K562 (cell line): ENCODE measurements around the gene TOR1AIP1. TPM values are rescaled to one million over a fixed set of nuclear protein-coding genes. Genes with fewer than 3 reads are reported as not detected.

Source experiments
- ATF1 ChIP-seq, 2 experiments: fragments of 450-650 bp in 1 of 2; IDR thresholded peaks; 2 replicates each; pipeline ENCODE4 v1.6.1; 2016; ENCODE audit warnings: missing compliant biosample characterization in 1 of 2, missing genetic modification characterization in 1 of 2
- ATF2 ChIP-seq: sonication (generic); formaldehyde crosslinking; IDR thresholded peaks from 2 replicates; pipeline ENCODE4 v1.8.1; 2022; ENCODE audit warnings: missing genetic modification reagents
- CHD1 ChIP-seq: fragments of 200-600 bp; sonication (generic); IDR thresholded peaks from one replicate; pipeline ENCODE4 v1.6.1; 2012; ENCODE audit warnings: mild to moderate bottlenecking, moderate library complexity, low read length, inconsistent platforms
- CREB1 ChIP-seq, 2 experiments: sonication (generic) in 1 of 2; formaldehyde crosslinking in 1 of 2; IDR thresholded peaks; 2 replicates each; pipeline versions ENCODE4 v1.6.1 to v1.8.0; 2012 to 2022; ENCODE audit warnings: inconsistent platforms in 1 of 2, mild to moderate bottlenecking in 1 of 2, missing genetic modification reagents in 1 of 2, moderate library complexity in 1 of 2
- E2F1 ChIP-seq: sonication (generic); formaldehyde crosslinking; IDR thresholded peaks from 2 replicates; pipeline ENCODE4 v1.8.1; 2023; ENCODE audit warnings: mild to moderate bottlenecking, missing genetic modification reagents, moderate library complexity
- EP400 ChIP-seq: fragments of 450-650 bp; IDR thresholded peaks from 2 replicates; pipeline ENCODE4 v1.6.1; 2017; ENCODE audit warnings: antibody characterized with exemption, mild to moderate bottlenecking, moderate library complexity
- HNRNPL ChIP-seq: fragments of 200-400 bp; formaldehyde crosslinking; IDR thresholded peaks from 2 replicates; pipeline ENCODE4 v1.6.1; 2017; ENCODE audit warnings: low read depth, mild to moderate bottlenecking, low read length
- JUND ChIP-seq, 2 experiments: IDR thresholded peaks; 2 replicates in 1 of 2; 3 replicates in 1 of 2; pipeline ENCODE4 v1.6.1; 2011; ENCODE audit warnings: borderline replicate concordance in 2 of 2, low read depth in 2 of 2, low read length in 2 of 2, improper control_type of control experiment in 1 of 2, missing biosample characterization in 1 of 2, missing genetic modification characterization in 1 of 2, missing genetic modification reagents in 1 of 2
- MAZ ChIP-seq, 2 experiments: fragments of 450-650 bp in 1 of 2; sonication (generic) in 1 of 2; formaldehyde crosslinking; IDR thresholded peaks in 1 of 2; conservative IDR thresholded peaks in 1 of 2; 2 replicates each; pipeline versions ENCODE4 v1.4.0 to v1.5.0; 2020; ENCODE audit warnings: mild to moderate bottlenecking in 1 of 2, missing genetic modification reagents in 1 of 2
- MTA1 ChIP-seq: fragments of 450-650 bp; IDR thresholded peaks from 2 replicates; pipeline ENCODE4 v1.6.1; 2017; ENCODE audit warnings: borderline replicate concordance
- NCOA1 ChIP-seq: fragments of 450-650 bp; IDR thresholded peaks from 2 replicates; pipeline ENCODE4 v1.6.1; 2016; ENCODE audit warnings: low read depth
- PHTF2 ChIP-seq: fragments of 250-450 bp; sonication (Bioruptor Pico); IDR thresholded peaks from 2 replicates; pipeline ENCODE4 v1.5.0; 2021; ENCODE audit warnings: mild to moderate bottlenecking
- RBM14 ChIP-seq: fragments of 200-400 bp; formaldehyde crosslinking; IDR thresholded peaks from 2 replicates; pipeline ENCODE4 v1.6.1; 2018; ENCODE audit warnings: low read depth, mild to moderate bottlenecking, low read length, moderate library complexity, borderline replicate concordance; ENCODE audit not compliant: insufficient read depth
- RCOR1 ChIP-seq, 2 experiments: IDR thresholded peaks; 2 replicates each; pipeline ENCODE4 v1.6.1; 2012; ENCODE audit warnings: low read depth in 2 of 2, low read length in 2 of 2, borderline replicate concordance in 1 of 2, improper control_type of control experiment in 1 of 2
- SREBF1 ChIP-seq: fragments of 150-350 bp; IDR thresholded peaks from 2 replicates; pipeline ENCODE4 v1.6.1; 2014; ENCODE audit warnings: antibody characterized with exemption, low read depth, low read length, borderline replicate concordance
- ZNF668 ChIP-seq: fragments of 250-450 bp; sonication (Bioruptor Pico); IDR thresholded peaks from 2 replicates; pipeline ENCODE4 v1.8.0; 2022; ENCODE audit warnings: mild to moderate bottlenecking, inconsistent platforms
- polyA plus RNA-seq, 8 experiments: library from polyadenylated mRNA; depleted of rRNA in 4 of 8; stranded (reverse) in 5 of 8; unstranded in 3 of 8; fragments of >200 nt; fragmentation: Nextera tagmentation in 2 of 8; fragmentation: Illumina TruSeq in 1 of 8; extraction: Ambion mirVana in 2 of 8; extraction: Trizol in 1 of 8; gene quantifications; 2 replicates each; pipeline versions ENCODE4 v1.2.1 to v1.2.3, GENCODE V29; 2011 to 2014; ENCODE audit warnings: inconsistent platforms in 1 of 8, missing spikeins in 1 of 8
- total RNA-seq, 7 experiments: library from RNA; depleted of rRNA in 6 of 7; stranded (reverse); fragments of >200 nt in 6 of 7; fragmentation: Illumina TruSeq in 2 of 7; extraction: Trizol in 2 of 7; gene quantifications; 2 replicates each; pipeline versions ENCODE4 v1.2.1 to v1.2.3, GENCODE V29; 2011 to 2021; ENCODE audit warnings: low replicate concordance in 1 of 7
- TF ChIP-seq, protein P1 (sequence below), 2 experiments: fragments of 450-650 bp; formaldehyde crosslinking in 1 of 2; IDR thresholded peaks; 2 replicates each; pipeline versions ENCODE4 v1.4.0 to v1.6.1; 2014 to 2020; ENCODE audit warnings: mild to moderate bottlenecking in 2 of 2, borderline replicate concordance in 1 of 2, low read depth in 1 of 2

Gene TOR1AIP1
- total and polyA plus RNA-seq, 9 of the 15 experiments (the other 6 are each of a cell fraction or from before 2014, with no cell fraction given): 18.1 to 46.9 (median 35.5) TPM

GRCh38 chr1:179883745-179884138, 1.7 kb downstream of the TOR1AIP1 start (continued):
- TF ChIP-seq, protein P1, sequence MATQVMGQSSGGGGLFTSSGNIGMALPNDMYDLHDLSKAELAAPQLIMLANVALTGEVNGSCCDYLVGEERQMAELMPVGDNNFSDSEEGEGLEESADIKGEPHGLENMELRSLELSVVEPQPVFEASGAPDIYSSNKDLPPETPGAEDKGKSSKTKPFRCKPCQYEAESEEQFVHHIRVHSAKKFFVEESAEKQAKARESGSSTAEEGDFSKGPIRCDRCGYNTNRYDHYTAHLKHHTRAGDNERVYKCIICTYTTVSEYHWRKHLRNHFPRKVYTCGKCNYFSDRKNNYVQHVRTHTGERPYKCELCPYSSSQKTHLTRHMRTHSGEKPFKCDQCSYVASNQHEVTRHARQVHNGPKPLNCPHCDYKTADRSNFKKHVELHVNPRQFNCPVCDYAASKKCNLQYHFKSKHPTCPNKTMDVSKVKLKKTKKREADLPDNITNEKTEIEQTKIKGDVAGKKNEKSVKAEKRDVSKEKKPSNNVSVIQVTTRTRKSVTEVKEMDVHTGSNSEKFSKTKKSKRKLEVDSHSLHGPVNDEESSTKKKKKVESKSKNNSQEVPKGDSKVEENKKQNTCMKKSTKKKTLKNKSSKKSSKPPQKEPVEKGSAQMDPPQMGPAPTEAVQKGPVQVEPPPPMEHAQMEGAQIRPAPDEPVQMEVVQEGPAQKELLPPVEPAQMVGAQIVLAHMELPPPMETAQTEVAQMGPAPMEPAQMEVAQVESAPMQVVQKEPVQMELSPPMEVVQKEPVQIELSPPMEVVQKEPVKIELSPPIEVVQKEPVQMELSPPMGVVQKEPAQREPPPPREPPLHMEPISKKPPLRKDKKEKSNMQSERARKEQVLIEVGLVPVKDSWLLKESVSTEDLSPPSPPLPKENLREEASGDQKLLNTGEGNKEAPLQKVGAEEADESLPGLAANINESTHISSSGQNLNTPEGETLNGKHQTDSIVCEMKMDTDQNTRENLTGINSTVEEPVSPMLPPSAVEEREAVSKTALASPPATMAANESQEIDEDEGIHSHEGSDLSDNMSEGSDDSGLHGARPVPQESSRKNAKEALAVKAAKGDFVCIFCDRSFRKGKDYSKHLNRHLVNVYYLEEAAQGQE (IDR thresholded peaks at IDR 0.05; ENCODE audit: borderline replicate concordance): no peak
- TF ChIP-seq, protein P1 (CRISPR knock-in tag; IDR thresholded peaks at IDR 0.05; ENCODE audit: low read depth): no peak
- TF ChIP-seq PHTF2 (CRISPR knock-in tag): no peak
- no peak for TF ChIP-seq ATF2 (CRISPR knock-in tag)
- no peak for TF ChIP-seq SREBF1
- no peak for TF ChIP-seq RCOR1 (IDR thresholded peaks at IDR 0.05; ENCODE audit: borderline replicate concordance in 1 of 2, low read depth in 2 of 2, low read length in 2 of 2)
- no peak for TF ChIP-seq NCOA1
- no peak for TF ChIP-seq CHD1
- TF ChIP-seq RBM14: no peak
- peak; percentile 89 for TF ChIP-seq CREB1 (IDR thresholded peaks at IDR 0.05)
- no peak for TF ChIP-seq CREB1 (CRISPR knock-in tag; IDR thresholded peaks at IDR 0.05)
- no peak for TF ChIP-seq ATF1 (CRISPR knock-in tag; IDR thresholded peaks at IDR 0.05)
- TF ChIP-seq ATF1 (tag; IDR thresholded peaks at IDR 0.05): peak; percentile 9; the same call in 1 of the 2 replicates
- TF ChIP-seq MTA1: peak; percentile 86
- TF ChIP-seq EP400: no peak
- TF ChIP-seq E2F1 (CRISPR knock-in tag): no peak
- no peak for TF ChIP-seq HNRNPL
- TF ChIP-seq JUND (IDR thresholded peaks at IDR 0.05; ENCODE audit: borderline replicate concordance, low read depth, low read length): no peak
- TF ChIP-seq JUND (tag; IDR thresholded peaks at IDR 0.05; ENCODE audit: borderline replicate concordance, low read depth, low read length): peak; percentile 49; the same call in 1 of the 3 replicates
- no peak for TF ChIP-seq MAZ (CRISPR knock-in tag; conservative IDR thresholded peaks at IDR 0.05 in 1 of 2, IDR thresholded peaks at IDR 0.05 in 1 of 2)
- TF ChIP-seq ZNF668 (CRISPR knock-in tag): no peak
